Loucy (cell line): ENCODE measurements around the gene TMBIM1.

Experiments used
- EZH2phosphoT487 ChIP-seq: fragments of 200-600 bp; IDR thresholded peaks from 2 replicates; pipeline ENCODE4 v1.6.1; 2018; ENCODE audit warnings: antibody characterized with exemption, mild to moderate bottlenecking, moderate library complexity, borderline replicate concordance
- TF ChIP-seq, protein P1 (sequence below): fragments of 200-600 bp; sonication (generic); conservative IDR thresholded peaks from 2 replicates; pipeline ENCODE4 v1.5.1; 2014; ENCODE audit warnings: mild to moderate bottlenecking, antibody characterized with exemption, low read length

DNA sequence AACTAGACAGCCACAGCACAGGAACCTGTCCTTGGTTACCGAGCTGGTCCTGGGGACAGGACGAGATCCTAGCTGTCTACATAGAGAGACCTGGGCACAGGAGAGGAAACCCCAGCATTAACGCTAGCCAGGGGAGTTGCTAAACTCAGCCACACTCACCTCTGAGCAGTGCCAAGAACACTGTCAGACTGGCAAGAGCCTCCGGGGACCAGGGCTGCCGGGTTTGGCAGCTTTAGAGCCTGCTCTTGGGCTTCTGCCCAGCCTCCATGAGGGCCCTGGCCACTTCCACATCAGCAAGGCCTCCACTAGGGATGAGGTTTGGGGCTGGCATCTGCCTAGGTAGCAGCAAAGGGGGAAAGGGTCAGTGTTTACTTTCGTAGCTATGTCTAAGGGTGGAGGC lies 6.7 kb downstream of the TMBIM1 start:
- TF ChIP-seq, protein P1, sequence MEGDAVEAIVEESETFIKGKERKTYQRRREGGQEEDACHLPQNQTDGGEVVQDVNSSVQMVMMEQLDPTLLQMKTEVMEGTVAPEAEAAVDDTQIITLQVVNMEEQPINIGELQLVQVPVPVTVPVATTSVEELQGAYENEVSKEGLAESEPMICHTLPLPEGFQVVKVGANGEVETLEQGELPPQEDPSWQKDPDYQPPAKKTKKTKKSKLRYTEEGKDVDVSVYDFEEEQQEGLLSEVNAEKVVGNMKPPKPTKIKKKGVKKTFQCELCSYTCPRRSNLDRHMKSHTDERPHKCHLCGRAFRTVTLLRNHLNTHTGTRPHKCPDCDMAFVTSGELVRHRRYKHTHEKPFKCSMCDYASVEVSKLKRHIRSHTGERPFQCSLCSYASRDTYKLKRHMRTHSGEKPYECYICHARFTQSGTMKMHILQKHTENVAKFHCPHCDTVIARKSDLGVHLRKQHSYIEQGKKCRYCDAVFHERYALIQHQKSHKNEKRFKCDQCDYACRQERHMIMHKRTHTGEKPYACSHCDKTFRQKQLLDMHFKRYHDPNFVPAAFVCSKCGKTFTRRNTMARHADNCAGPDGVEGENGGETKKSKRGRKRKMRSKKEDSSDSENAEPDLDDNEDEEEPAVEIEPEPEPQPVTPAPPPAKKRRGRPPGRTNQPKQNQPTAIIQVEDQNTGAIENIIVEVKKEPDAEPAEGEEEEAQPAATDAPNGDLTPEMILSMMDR, result no peak
- no peak for TF ChIP-seq EZH2phosphoT487
